Natural killer cell treated with Interleukin-12 subunit alpha and Interleukin-12 subunit beta and Interleukin-15 and Interleukin-18, amount 100 ng/mL, for 72 hours (primary cell): ENCODE results near the gene ETNPPL. TPM values are rescaled to one million over a fixed set of nuclear protein-coding genes. Genes with fewer than 3 reads are reported as not detected.

ENCODE experiments used
- ATAC-seq, 2 donors: fragments of 150-1000 bp; cut with Tn5 transposase in 1 of 2; sonication (Bioruptor Pico), chemical (Tn5 transposase) in 1 of 2; 2 replicates each; pipeline ENCODE4 v1.10.0; 2021
- DNase-seq: peaks from one replicate; pipeline ENCODE4 v3.0.0; 2022; ENCODE audit warnings: low spot score
- H3K27ac Mint-ChIP-seq, 2 donors: 1 replicate in 1 of 2; 2 replicates in 1 of 2; pipeline ENCODE4 v1.8.0; 2022; ENCODE audit warnings: mixed read lengths in 2 of 2, mild to moderate bottlenecking in 1 of 2, moderate library complexity in 1 of 2
- H3K27me3 Mint-ChIP-seq, 2 donors: 1 replicate in 1 of 2; 2 replicates in 1 of 2; pipeline ENCODE4 v1.8.0; 2022; ENCODE audit warnings: mixed read lengths in 2 of 2
- H3K36me3 Mint-ChIP-seq: one replicate; pipeline ENCODE4 v1.8.0; 2022; ENCODE audit warnings: mixed read lengths
- H3K4me1 Mint-ChIP-seq, 2 donors: 1 replicate in 1 of 2; 2 replicates in 1 of 2; pipeline ENCODE4 v1.8.0; 2022; ENCODE audit warnings: low read depth in 2 of 2, mixed read lengths in 2 of 2, mild to moderate bottlenecking in 1 of 2
- H3K4me3 Mint-ChIP-seq: one replicate; pipeline ENCODE4 v1.8.0; 2022; ENCODE audit warnings: mixed read lengths
- H3K9me3 Mint-ChIP-seq: 2 replicates; pipeline ENCODE4 v1.8.0; 2022; ENCODE audit warnings: mixed read lengths
- total RNA-seq, 2 donors: library from RNA; stranded (reverse); gene quantifications; one replicate each; pipeline ENCODE4 v1.2.3, GENCODE V29; 2022

Gene ETNPPL
- total RNA-seq, result not detected

GRCh38 chr4:108762559-108763225 lies at the start of gene ETNPPL:
Gene ETNPPL, minus strand, starts transcription at chr4:108763053. Its CDS starts 155 bp downstream, at chr4:108762898.
- H3K27me3 Mint-ChIP-seq, result peaks cover 19 to 42% of the 10 kb centered on the region in 2 donors
- DNase-seq, result no peak
- ATAC-seq, result peak; percentile 68 to 70
- no peaks in the 10 kb centered on the region for H3K9me3 Mint-ChIP-seq
- peaks cover 4% of the 10 kb centered on the region for H3K36me3 Mint-ChIP-seq
- H3K4me3 Mint-ChIP-seq, result peak within 1 kb of the TSS; percentile 81
- no peak within 1 kb of the TSS for H3K27ac Mint-ChIP-seq
- H3K4me1 Mint-ChIP-seq, result peaks cover 8 to 12% of the 10 kb centered on the region in 2 donors

DNA sequence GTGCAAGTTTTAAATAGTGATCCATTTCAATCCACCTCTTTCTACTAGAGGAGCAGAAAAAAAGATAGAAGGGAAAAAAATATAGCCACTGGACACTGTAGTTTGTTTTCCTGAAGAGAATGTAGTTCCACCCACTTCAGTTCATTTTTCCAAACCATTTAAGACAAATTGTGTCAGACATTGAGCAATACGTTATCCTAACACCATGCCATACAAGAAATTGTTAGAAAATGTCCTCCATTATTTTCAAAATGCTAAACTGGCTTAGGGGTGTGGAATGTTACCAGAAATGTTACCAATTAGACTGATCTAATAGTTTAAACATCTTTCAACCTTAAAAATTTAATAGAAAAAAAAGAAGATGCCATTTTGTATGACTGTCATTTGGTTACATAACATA lies 48.6 kb upstream of the ETNPPL start:
- Mint-ChIP-seq H3K36me3 (no peaks in the 10 kb centered on the region), H3K4me3 (no peak overlapping the region), H3K4me1 (no peaks in the 10 kb centered on the region), H3K27ac (no peak overlapping the region), H3K27me3 (peaks cover 18 to 28% of the 10 kb centered on the region in 2 donors), H3K9me3 (no peaks in the 10 kb centered on the region)
- no peak for DNase-seq
- ATAC-seq, result no peak

GRCh38 chr4:108810087-108810486 lies 47.2 kb upstream of the ETNPPL start:
- no peak for DNase-seq
- H3K27me3 Mint-ChIP-seq, result peaks cover 14 to 24% of the 10 kb centered on the region in 2 donors
- no peak for ATAC-seq
- H3K4me3 Mint-ChIP-seq, result no peak overlapping the region
- H3K4me1 Mint-ChIP-seq, result no peaks in the 10 kb centered on the region
- no peaks in the 10 kb centered on the region for H3K36me3 Mint-ChIP-seq
- H3K27ac Mint-ChIP-seq, result no peak overlapping the region
- H3K9me3 Mint-ChIP-seq, result no peaks in the 10 kb centered on the region

GRCh38 chr4:108804648-108805273 lies 41.9 kb upstream of the ETNPPL start:
- ATAC-seq (no peak), DNase-seq (no peak)
- H3K27me3 Mint-ChIP-seq, result peaks cover 10 to 11% of the 10 kb centered on the region in 2 donors
- H3K4me1 Mint-ChIP-seq, result no peaks in the 10 kb centered on the region
- H3K4me3 Mint-ChIP-seq, result no peak overlapping the region
- no peak overlapping the region for H3K27ac Mint-ChIP-seq
- no peaks in the 10 kb centered on the region for H3K9me3 Mint-ChIP-seq
- H3K36me3 Mint-ChIP-seq, result no peaks in the 10 kb centered on the region

DNA sequence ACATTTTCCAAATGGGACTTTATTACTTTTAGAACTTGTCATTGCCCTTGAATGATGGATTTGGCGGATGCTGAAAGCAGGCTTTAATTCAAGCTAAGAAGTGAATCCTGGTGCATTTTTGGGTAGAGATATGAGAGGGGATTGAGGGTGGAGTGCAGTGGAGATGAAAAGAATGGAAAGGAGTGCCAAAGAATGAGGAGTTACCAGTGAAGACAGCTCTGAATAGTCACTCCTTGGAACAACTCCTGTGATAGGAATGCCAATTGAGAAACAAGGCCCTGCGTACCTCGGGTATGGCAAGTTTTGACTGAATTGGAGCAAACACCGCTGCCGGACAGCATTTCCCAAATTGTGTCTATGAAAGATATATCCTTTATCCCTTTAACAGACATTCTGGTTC lies 36.5 kb upstream of the ETNPPL start:
- Mint-ChIP-seq H3K27ac (no peak overlapping the region), H3K4me3 (no peak overlapping the region), H3K36me3 (no peaks in the 10 kb centered on the region), H3K4me1 (no peaks in the 10 kb centered on the region), H3K27me3 (peaks cover 0 to 9% of the 10 kb centered on the region in 2 donors), H3K9me3 (no peaks in the 10 kb centered on the region)
- no peak for DNase-seq
- no peak for ATAC-seq

GRCh38 chr4:108796173-108796572 lies 33.3 kb upstream of the ETNPPL start:
- H3K36me3 Mint-ChIP-seq, result no peaks in the 10 kb centered on the region

DNA sequence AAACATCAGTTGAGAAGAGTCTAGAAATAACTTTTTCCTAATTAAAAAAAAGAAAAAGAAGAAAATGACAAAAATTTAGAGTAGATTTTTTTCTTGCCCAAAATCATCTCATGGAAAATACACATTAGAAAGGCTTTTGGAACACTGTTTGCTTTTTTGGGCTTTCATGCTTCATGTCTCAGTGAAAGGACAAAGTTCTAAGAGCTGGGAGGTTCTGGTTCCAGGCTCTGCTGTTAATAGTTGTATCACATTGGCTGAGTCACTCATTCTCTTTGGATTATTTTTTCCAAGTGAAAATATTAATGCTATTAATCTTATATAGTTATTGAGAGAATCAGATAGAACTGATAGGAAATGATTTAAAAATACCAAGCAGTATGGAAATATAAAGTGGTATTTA lies 32.9 kb upstream of the ETNPPL start:
- no peak overlapping the region for H3K27ac Mint-ChIP-seq
- no peak overlapping the region for H3K4me3 Mint-ChIP-seq
- no peak for ATAC-seq
- no peaks in the 10 kb centered on the region for H3K4me1 Mint-ChIP-seq
- no peaks in the 10 kb centered on the region for H3K36me3 Mint-ChIP-seq
- no peak for DNase-seq
- no peaks in the 10 kb centered on the region for H3K9me3 Mint-ChIP-seq
- H3K27me3 Mint-ChIP-seq, result peaks cover 0 to 9% of the 10 kb centered on the region in 2 donors

More at GRCh38 chr4:108796173-108796572, 33.3 kb upstream of the ETNPPL start:
- H3K4me1 Mint-ChIP-seq, result no peaks in the 10 kb centered on the region
- no peaks in the 10 kb centered on the region for H3K9me3 Mint-ChIP-seq
- H3K4me3 Mint-ChIP-seq, result no peak overlapping the region
- no peak overlapping the region for H3K27ac Mint-ChIP-seq
- ATAC-seq (no peak), DNase-seq (no peak)
- H3K27me3 Mint-ChIP-seq, result peaks cover 0 to 9% of the 10 kb centered on the region in 2 donors

- no peaks in the 10 kb centered on the region for H3K36me3 Mint-ChIP-seq
- H3K27me3 Mint-ChIP-seq, result peaks cover 0 to 10% of the 10 kb centered on the region in 2 donors
- ATAC-seq, result no peak
- H3K4me1 Mint-ChIP-seq, result no peaks in the 10 kb centered on the region
- no peak for DNase-seq
- no peak overlapping the region for H3K4me3 Mint-ChIP-seq
- no peaks in the 10 kb centered on the region for H3K9me3 Mint-ChIP-seq
- H3K27ac Mint-ChIP-seq, result no peak overlapping the region
These were observed 31.3 kb upstream of the ETNPPL start for GRCh38 chr4:108794136-108794535.

DNA sequence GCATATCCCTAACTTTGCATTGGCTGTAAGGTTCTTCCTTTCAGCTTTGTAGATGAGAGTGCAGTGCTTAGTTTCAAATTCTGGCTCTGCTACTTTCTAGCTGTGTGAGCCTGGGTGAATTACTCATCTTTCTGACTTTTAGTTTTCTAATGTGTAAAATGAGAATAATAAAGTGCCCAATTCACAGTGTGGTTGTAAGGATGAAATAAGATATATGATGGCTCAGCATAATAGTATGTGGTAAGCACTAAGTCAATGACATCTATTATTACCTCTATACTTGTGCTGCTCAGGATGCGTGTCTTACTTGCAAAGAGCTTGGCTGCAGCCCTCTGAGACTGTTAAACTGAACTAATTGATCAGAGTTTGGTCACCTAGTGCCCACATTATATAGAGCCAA lies 30.6 kb upstream of the ETNPPL start:
- DNase-seq, result no peak
- no peak for ATAC-seq
- no peaks in the 10 kb centered on the region for H3K9me3 Mint-ChIP-seq
- H3K4me3 Mint-ChIP-seq, result no peak overlapping the region
- H3K36me3 Mint-ChIP-seq, result no peaks in the 10 kb centered on the region
- H3K27me3 Mint-ChIP-seq, result peaks cover 0 to 7% of the 10 kb centered on the region in 2 donors
- H3K4me1 Mint-ChIP-seq, result no peaks in the 10 kb centered on the region
- no peak overlapping the region for H3K27ac Mint-ChIP-seq

DNA sequence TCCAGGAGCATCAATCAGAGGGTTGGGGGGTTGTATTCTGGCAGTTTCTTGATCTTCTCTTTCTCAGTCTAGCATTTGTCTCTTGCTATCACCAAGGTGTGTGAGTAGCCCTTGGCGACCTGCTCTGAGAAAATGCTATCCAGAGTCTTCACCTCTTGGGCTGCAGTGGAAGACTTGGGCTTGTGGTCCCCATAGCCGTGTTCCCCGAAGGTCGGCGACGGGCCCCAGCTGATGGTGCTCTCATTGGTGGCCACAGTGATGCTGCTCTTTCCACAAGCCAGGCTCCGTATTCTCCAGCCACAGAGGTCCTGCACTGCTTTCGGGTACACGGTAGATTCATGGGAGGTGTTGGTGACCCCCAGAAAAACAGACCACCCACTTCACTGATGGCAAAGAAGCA lies 25.9 kb upstream of the ETNPPL start:
- no peak for DNase-seq
- Mint-ChIP-seq H3K4me3 (no peak overlapping the region), H3K27me3 (peaks cover 2 to 6% of the 10 kb centered on the region in 2 donors), H3K27ac (no peak overlapping the region), H3K9me3 (no peaks in the 10 kb centered on the region), H3K4me1 (no peaks in the 10 kb centered on the region), H3K36me3 (no peaks in the 10 kb centered on the region)
- no peak for ATAC-seq

- ATAC-seq (no peak), DNase-seq (no peak)
- Mint-ChIP-seq H3K27me3 (peaks cover 2 to 6% of the 10 kb centered on the region in 2 donors), H3K9me3 (no peaks in the 10 kb centered on the region), H3K4me1 (no peaks in the 10 kb centered on the region), H3K4me3 (no peak overlapping the region), H3K27ac (no peak overlapping the region), H3K36me3 (no peaks in the 10 kb centered on the region)
These were observed 24.9 kb upstream of the ETNPPL start for GRCh38 chr4:108787724-108788123.

DNA sequence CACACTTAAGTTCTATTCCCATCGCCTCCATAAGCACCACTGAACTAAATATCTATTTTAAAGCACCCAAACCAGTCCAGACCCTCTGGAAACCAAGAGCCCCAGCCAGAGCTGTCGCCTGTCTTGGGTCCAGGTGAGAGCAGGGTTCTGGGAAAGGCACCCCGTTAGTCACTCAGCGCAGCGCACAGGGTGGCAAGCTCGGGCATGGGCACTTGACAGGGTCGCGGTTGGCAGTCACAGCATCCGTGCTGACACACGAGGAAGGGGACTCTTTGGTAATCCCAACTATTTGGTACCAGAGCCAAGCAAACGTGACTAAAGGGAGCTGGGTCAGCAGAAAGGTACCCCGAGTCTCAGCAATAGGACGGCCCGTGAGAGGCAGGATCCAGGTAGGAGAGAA lies 24.3 kb upstream of the ETNPPL start:
- peak in 1 of 2 donors; percentile 40 for ATAC-seq
- no peaks in the 10 kb centered on the region for H3K4me1 Mint-ChIP-seq
- no peak for DNase-seq
- no peak overlapping the region for H3K27ac Mint-ChIP-seq
- H3K4me3 Mint-ChIP-seq, result no peak overlapping the region
- no peaks in the 10 kb centered on the region for H3K9me3 Mint-ChIP-seq
- no peaks in the 10 kb centered on the region for H3K36me3 Mint-ChIP-seq
- peaks cover 5 to 6% of the 10 kb centered on the region in 2 donors for H3K27me3 Mint-ChIP-seq

DNA sequence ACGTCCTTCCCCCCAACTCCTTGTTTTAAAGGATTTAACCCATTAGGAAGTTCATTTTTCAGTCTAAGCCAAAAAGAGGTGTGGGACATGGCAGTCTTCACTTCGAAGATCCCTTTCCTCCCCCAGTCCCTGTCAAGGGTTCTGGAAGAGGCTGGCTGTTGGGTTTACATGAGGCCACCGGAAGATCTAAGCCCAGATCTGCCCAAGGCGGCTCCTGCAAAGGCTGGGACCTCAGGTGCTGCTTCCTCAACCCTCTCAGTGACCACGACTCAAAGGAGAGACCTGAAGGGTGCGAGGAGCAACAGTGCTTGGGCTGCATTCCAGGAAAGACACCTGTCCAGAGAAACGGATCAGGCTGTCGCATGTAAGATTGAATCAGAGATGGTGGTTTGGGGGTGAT lies 23.5 kb upstream of the ETNPPL start:
- no peaks in the 10 kb centered on the region for H3K9me3 Mint-ChIP-seq
- H3K36me3 Mint-ChIP-seq, result no peaks in the 10 kb centered on the region
- no peak overlapping the region for H3K27ac Mint-ChIP-seq
- H3K27me3 Mint-ChIP-seq, result peaks cover 5 to 6% of the 10 kb centered on the region in 2 donors
- H3K4me1 Mint-ChIP-seq, result no peaks in the 10 kb centered on the region
- no peak overlapping the region for H3K4me3 Mint-ChIP-seq
- ATAC-seq (no peak), DNase-seq (no peak)

GRCh38 chr4:108783665-108784463 lies 21.0 kb upstream of the ETNPPL start:
- Mint-ChIP-seq H3K36me3 (no peaks in the 10 kb centered on the region), H3K4me1 (no peaks in the 10 kb centered on the region), H3K9me3 (no peaks in the 10 kb centered on the region), H3K27me3 (peaks cover 7 to 14% of the 10 kb centered on the region in 2 donors), H3K4me3 (no peak overlapping the region), H3K27ac (no peak overlapping the region)
- no peak for ATAC-seq
- DNase-seq, result no peak
